Measurements from ENCODE around the gene PRAC1.

Gene PRAC1

GRCh38 chr17:48704361-48705248 is 17.7 kb downstream of the PRAC1 start:
- no peak for DNase-seq (ENCODE audit: low spot score)

- DNase-seq (ENCODE audit: low spot score): no peak
Measured at GRCh38 chr17:48701864-48702532, 20.3 kb downstream of the PRAC1 start.

- DNase-seq (ENCODE audit: low spot score): no peak
Measured at GRCh38 chr17:48693178-48693577, 29.1 kb downstream of the PRAC1 start.

GRCh38 chr17:48692049-48692448 is 30.3 kb downstream of the PRAC1 start:
- no peak for DNase-seq (ENCODE audit: low spot score)

- no peak for DNase-seq (ENCODE audit: low spot score)
Measured at GRCh38 chr17:48690655-48691054, 31.7 kb downstream of the PRAC1 start.

- no peak for DNase-seq (ENCODE audit: low spot score)
Measured at GRCh38 chr17:48681609-48682008, 40.7 kb downstream of the PRAC1 start.

GRCh38 chr17:48679385-48680096 is 42.8 kb downstream of the PRAC1 start:
- DNase-seq (ENCODE audit: low spot score): no peak

GRCh38 chr17:48678141-48678971 is 44.0 kb downstream of the PRAC1 start:
- peak; percentile 51 for DNase-seq (ENCODE audit: low spot score)

- no peak for DNase-seq (ENCODE audit: low spot score)
Measured at GRCh38 chr17:48676963-48677558, 45.3 kb downstream of the PRAC1 start.

GRCh38 chr17:48672340-48672739 is 50.0 kb downstream of the PRAC1 start:
- DNase-seq (ENCODE audit: low spot score): no peak

All from CD4-positive, alpha-beta T cell treated with Interleukin-6 at 100 ng/mL for 8 hours (primary cell).